Stimulated activated CD4-positive, alpha-beta T cell treated with anti-CD3 and anti-CD28 coated beads, Interleukin-4, amount 100 ng/mL, for 24 hours (primary cell): Measurements from ENCODE around the gene HOXD12.

Experiments
- DNase-seq: peaks from one replicate; pipeline ENCODE4 v3.0.0-alpha.2; 2020

Gene HOXD12

GRCh38 chr2:176099728-176100546 is at the start of gene HOXD12:
HOXD12 (plus strand) TSS chr2:176099795; CDS start chr2:176099802, 7 bp downstream.
- DNase-seq = no peak

GRCh38 chr2:176056406-176056805 is 43.2 kb upstream of the HOXD12 start:
- no peak for DNase-seq

- DNase-seq = no peak
Observed at GRCh38 chr2:176063958-176064357, 35.6 kb upstream of the HOXD12 start.

GRCh38 chr2:176066645-176067588 is 32.7 kb upstream of the HOXD12 start:
- DNase-seq = no peak

- no peak for DNase-seq
Observed at GRCh38 chr2:176067589-176068418, 31.8 kb upstream of the HOXD12 start.

- no peak for DNase-seq
Observed at GRCh38 chr2:176068419-176068832, 31.2 kb upstream of the HOXD12 start.

GRCh38 chr2:176071330-176072291 is 28.0 kb upstream of the HOXD12 start:
- DNase-seq = no peak

- no peak for DNase-seq
Observed at GRCh38 chr2:176072292-176072669, 27.3 kb upstream of the HOXD12 start.

GRCh38 chr2:176072951-176073904 is 26.4 kb upstream of the HOXD12 start:
- no peak for DNase-seq

- no peak for DNase-seq
Observed at GRCh38 chr2:176074919-176075425, 24.6 kb upstream of the HOXD12 start.

GRCh38 chr2:176075481-176075880 is 24.1 kb upstream of the HOXD12 start:
- DNase-seq = no peak

GRCh38 chr2:176076063-176076462 is 23.5 kb upstream of the HOXD12 start:
- no peak for DNase-seq

- DNase-seq = no peak
Observed at GRCh38 chr2:176076796-176077195, 22.8 kb upstream of the HOXD12 start.

GRCh38 chr2:176078541-176079284 is 20.9 kb upstream of the HOXD12 start:
- no peak for DNase-seq

GRCh38 chr2:176079285-176079830 is 20.2 kb upstream of the HOXD12 start:
- no peak for DNase-seq

GRCh38 chr2:176079831-176080539 is 19.6 kb upstream of the HOXD12 start:
- DNase-seq = no peak

- DNase-seq = no peak
Observed at GRCh38 chr2:176080540-176081375, 18.8 kb upstream of the HOXD12 start.
